ENCODE data around the gene MYL5.
"Not testable (repeated sequence)": the region's sequence is repeated elsewhere in the genome, so short reads cannot be mapped to it uniquely, and the experiment has no call there.

Gene MYL5

DNA sequence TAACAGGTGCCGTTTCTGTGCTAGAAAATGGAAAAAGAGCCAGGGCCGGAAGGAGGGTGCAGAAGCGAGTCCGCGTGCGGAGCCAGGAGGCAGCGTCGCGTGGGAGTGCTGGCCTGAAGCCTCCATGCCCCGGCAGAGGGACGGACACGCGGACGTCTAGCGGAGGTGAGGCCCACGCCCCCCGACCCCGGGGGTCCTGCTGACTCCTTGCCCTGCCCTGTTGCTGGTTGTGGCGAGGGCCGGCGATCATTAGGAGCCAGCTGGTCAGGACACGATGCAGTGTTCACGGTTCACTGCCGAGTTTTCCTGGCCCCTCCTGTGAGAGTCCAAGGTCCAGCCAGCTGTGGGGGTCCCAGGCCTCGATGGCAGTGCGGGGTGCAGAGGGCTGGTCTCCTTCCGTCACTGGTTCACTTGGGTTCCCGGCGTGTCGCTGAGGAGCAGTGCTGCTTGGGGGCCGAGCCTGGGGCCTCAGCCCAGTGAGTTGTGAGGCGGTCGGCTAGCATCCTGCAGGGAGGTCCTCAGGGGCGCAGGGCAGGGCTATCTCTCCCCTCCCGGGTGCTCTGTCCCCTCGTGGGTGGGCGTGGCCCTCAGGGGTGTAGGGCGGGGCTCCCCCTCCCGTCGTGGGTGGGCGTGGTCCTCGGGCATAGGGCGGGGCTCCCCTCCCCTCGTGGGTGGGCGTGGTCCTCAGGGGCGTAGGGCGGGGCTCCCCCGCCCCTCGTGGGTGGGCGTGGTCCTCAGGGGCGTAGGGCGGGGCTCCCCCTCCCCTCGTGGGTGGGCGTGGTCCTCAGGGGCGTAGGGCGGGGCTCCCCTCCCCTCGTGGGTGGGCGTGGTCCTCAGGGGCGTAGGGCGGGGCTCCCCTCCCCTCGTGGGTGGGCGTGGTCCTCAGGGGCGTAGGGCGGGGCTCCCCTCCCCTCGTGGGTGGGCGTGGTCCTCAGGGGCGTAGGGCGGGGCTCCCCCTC is 56.9 kb downstream of the MYL5 start:
- H3K36me3 Mint-ChIP-seq = peaks cover 38% of the 10 kb centered on the region
- H3K4me1 Mint-ChIP-seq, H3K9me3 Mint-ChIP-seq, H3K4me3 Mint-ChIP-seq, DNase-seq, H3K27me3 Mint-ChIP-seq, H3K27ac Mint-ChIP-seq, CTCF ChIA-PET: not testable (repeated sequence)
